ENCODE measurements around the gene BRAT1. TPM values are rescaled to one million over a fixed set of nuclear protein-coding genes. Genes with fewer than 3 reads are reported as not detected.

BRAT1 gene
- total RNA-seq, 1 donor from 2014 or later, result 66.0 TPM

GRCh38 chr7:2513702-2514101, 41.6 kb downstream of the BRAT1 start:
- Histone ChIP-seq H3K4me3 (no peak overlapping the region), H3K27ac (no peak overlapping the region), H3K36me3 (no peaks in the 10 kb centered on the region), H3K27me3 (no peaks in the 10 kb centered on the region), H3K9me3 (no peaks in the 10 kb centered on the region), H3K4me1 (peaks cover 62% of the 10 kb centered on the region)
- DNase-seq (ENCODE audit: extremely low spot score in 2 of 2), result no peak
- TF ChIP-seq POLR2AphosphoS5 (IDR thresholded peaks at IDR 0.05; ENCODE audit: insufficient read depth in 1 of 2, low read depth in 1 of 2) (no peak), POLR2A (IDR thresholded peaks at IDR 0.05) (no peak), CTCF (IDR thresholded peaks at IDR 0.05) (no peak)
- intact Hi-C loops (cut with DNase I), result no loop called here

GRCh38 chr7:2512713-2513112, 42.6 kb downstream of the BRAT1 start:
- no peaks in the 10 kb centered on the region for H3K9me3 ChIP-seq
- intact Hi-C loops (cut with DNase I), result no loop called here
- TF ChIP-seq POLR2A (IDR thresholded peaks at IDR 0.05), result no peak
- no peak for TF ChIP-seq POLR2AphosphoS5 (IDR thresholded peaks at IDR 0.05; ENCODE audit: insufficient read depth in 1 of 2, low read depth in 1 of 2)
- TF ChIP-seq CTCF (IDR thresholded peaks at IDR 0.05), result no peak
- H3K4me1 ChIP-seq, result peaks cover 62% of the 10 kb centered on the region
- H3K27me3 ChIP-seq, result no peaks in the 10 kb centered on the region
- no peak for DNase-seq (ENCODE audit: extremely low spot score in 2 of 2)
- no peak overlapping the region for H3K4me3 ChIP-seq
- no peaks in the 10 kb centered on the region for H3K36me3 ChIP-seq
- no peak overlapping the region for H3K27ac ChIP-seq

GRCh38 chr7:2512179-2512661, 43.1 kb downstream of the BRAT1 start:
- TF ChIP-seq POLR2AphosphoS5 (IDR thresholded peaks at IDR 0.05; ENCODE audit: insufficient read depth in 1 of 2, low read depth in 1 of 2), result no peak
- H3K4me1 ChIP-seq, result peaks cover 57% of the 10 kb centered on the region
- H3K9me3 ChIP-seq, result no peaks in the 10 kb centered on the region
- H3K27ac ChIP-seq, result peak overlapping the region; percentile 35
- no peak overlapping the region for H3K4me3 ChIP-seq
- no peaks in the 10 kb centered on the region for H3K27me3 ChIP-seq
- intact Hi-C loops (cut with DNase I), result no loop called here
- H3K36me3 ChIP-seq, result no peaks in the 10 kb centered on the region
- DNase-seq (ENCODE audit: extremely low spot score in 2 of 2), result no peak

GRCh38 chr7:2511769-2512168, 43.6 kb downstream of the BRAT1 start:
- no peak for TF ChIP-seq POLR2A (IDR thresholded peaks at IDR 0.05)
- TF ChIP-seq CTCF (IDR thresholded peaks at IDR 0.05), result no peak
- no peak for TF ChIP-seq POLR2AphosphoS5 (IDR thresholded peaks at IDR 0.05; ENCODE audit: insufficient read depth in 1 of 2, low read depth in 1 of 2)
- no peak for DNase-seq (ENCODE audit: extremely low spot score in 2 of 2)
- Histone ChIP-seq H3K36me3 (no peaks in the 10 kb centered on the region), H3K27me3 (no peaks in the 10 kb centered on the region), H3K4me3 (no peak overlapping the region), H3K27ac (peak overlapping the region; percentile 35), H3K4me1 (peaks cover 53% of the 10 kb centered on the region), H3K9me3 (no peaks in the 10 kb centered on the region)
- intact Hi-C loops (cut with DNase I), result no loop called here

GRCh38 chr7:2510909-2511768, 44.2 kb downstream of the BRAT1 start:
- Histone ChIP-seq H3K36me3 (no peaks in the 10 kb centered on the region), H3K27ac (peak overlapping the region; percentile 44), H3K9me3 (no peaks in the 10 kb centered on the region), H3K4me1 (peaks cover 52% of the 10 kb centered on the region), H3K27me3 (no peaks in the 10 kb centered on the region), H3K4me3 (no peak overlapping the region)
- intact Hi-C loops (cut with DNase I), result no loop called here
- no peak for DNase-seq (ENCODE audit: extremely low spot score in 2 of 2)
- TF ChIP-seq POLR2AphosphoS5 (IDR thresholded peaks at IDR 0.05; ENCODE audit: insufficient read depth in 1 of 2, low read depth in 1 of 2) (peak in 1 of 2 donors; percentile 14), CTCF (IDR thresholded peaks at IDR 0.05) (no peak), POLR2A (IDR thresholded peaks at IDR 0.05) (no peak)

Data from vagina (tissue), 2 donors.